DOHH2 (cell line): ENCODE data around the gene SMAD7.

ENCODE experiments used
- H3F3A ChIP-seq: fragments of 200-600 bp; sonication (generic), shearing (Covaris generic); 2 replicates; pipeline ENCODE4 v1.6.0; 2016; ENCODE audit warnings: antibody characterized with exemption, mild to moderate bottlenecking; ENCODE audit not compliant: control insufficient read depth, insufficient read depth
- H3K27ac ChIP-seq: fragments of 200-600 bp; sonication (generic); 2 replicates; pipeline ENCODE4 v1.5.1; 2014; ENCODE audit warnings: low read depth, mild to moderate bottlenecking, low read length, moderate library complexity
- H3K27me3 ChIP-seq: fragments of 200-600 bp; sonication (generic); 2 replicates; pipeline ENCODE4 v1.6.1; 2014; ENCODE audit warnings: mild to moderate bottlenecking, low read length, mixed read lengths; ENCODE audit not compliant: control insufficient read depth
- H3K36me3 ChIP-seq: fragments of 200-600 bp; sonication (generic); 2 replicates; pipeline ENCODE4 v1.6.1; 2014; ENCODE audit warnings: mild to moderate bottlenecking, low read length, moderate library complexity, mixed read lengths; ENCODE audit not compliant: control insufficient read depth
- H3K4me1 ChIP-seq: fragments of 200-600 bp; sonication (generic); 2 replicates; pipeline ENCODE4 v1.6.1; 2014; ENCODE audit warnings: mild to moderate bottlenecking, low read length, mixed read lengths; ENCODE audit not compliant: control insufficient read depth
- H3K4me2 ChIP-seq: fragments of 200-600 bp; sonication (generic); 2 replicates; pipeline ENCODE4 v1.6.0; 2014; ENCODE audit warnings: mild to moderate bottlenecking, low read length, moderate library complexity
- H3K4me3 ChIP-seq: fragments of 200-600 bp; sonication (generic); 2 replicates; pipeline ENCODE4 v1.5.1; 2014; ENCODE audit warnings: mild to moderate bottlenecking, low read length, mixed read lengths
- H3K79me2 ChIP-seq: fragments of 200-600 bp; sonication (generic); 2 replicates; pipeline ENCODE4 v1.6.1; 2014; ENCODE audit warnings: mild to moderate bottlenecking, low read length, mixed read lengths; ENCODE audit not compliant: control insufficient read depth
- H3K9me2 ChIP-seq: fragments of 200-600 bp; sonication (generic); replicated peaks from 2 replicates; pipeline ENCODE4 v1.6.1; 2014; ENCODE audit warnings: mild to moderate bottlenecking, low read length, mixed read lengths; ENCODE audit not compliant: control insufficient read depth
- H3K9me3 ChIP-seq: fragments of 200-600 bp; sonication (generic); 2 replicates; pipeline ENCODE4 v1.6.1; 2014; ENCODE audit warnings: antibody characterized with exemption, low read length, mixed read lengths; ENCODE audit not compliant: control insufficient read depth, insufficient read depth
- H4K20me1 ChIP-seq: fragments of 200-600 bp; sonication (generic); 2 replicates; pipeline ENCODE4 v1.6.0; 2014; ENCODE audit warnings: low read depth, mild to moderate bottlenecking, antibody characterized with exemption, low read length, moderate library complexity; ENCODE audit not compliant: control insufficient read depth, insufficient read depth
- EZH2phosphoT487 ChIP-seq: fragments of 200-600 bp; sonication (generic); IDR thresholded peaks from 2 replicates; pipeline ENCODE4 v1.6.1; 2017; ENCODE audit warnings: borderline replicate concordance, mild to moderate bottlenecking, antibody characterized with exemption, low read length, moderate library complexity, mixed read lengths
- TF ChIP-seq, protein P1 (sequence below): fragments of 200-600 bp; sonication (generic); IDR thresholded peaks from one replicate; pipeline ENCODE4 v1.5.1; 2014; ENCODE audit warnings: antibody characterized with exemption, mild to moderate bottlenecking, low read depth, low read length; ENCODE audit not compliant: poor library complexity, severe bottlenecking

SMAD7 gene

DNA sequence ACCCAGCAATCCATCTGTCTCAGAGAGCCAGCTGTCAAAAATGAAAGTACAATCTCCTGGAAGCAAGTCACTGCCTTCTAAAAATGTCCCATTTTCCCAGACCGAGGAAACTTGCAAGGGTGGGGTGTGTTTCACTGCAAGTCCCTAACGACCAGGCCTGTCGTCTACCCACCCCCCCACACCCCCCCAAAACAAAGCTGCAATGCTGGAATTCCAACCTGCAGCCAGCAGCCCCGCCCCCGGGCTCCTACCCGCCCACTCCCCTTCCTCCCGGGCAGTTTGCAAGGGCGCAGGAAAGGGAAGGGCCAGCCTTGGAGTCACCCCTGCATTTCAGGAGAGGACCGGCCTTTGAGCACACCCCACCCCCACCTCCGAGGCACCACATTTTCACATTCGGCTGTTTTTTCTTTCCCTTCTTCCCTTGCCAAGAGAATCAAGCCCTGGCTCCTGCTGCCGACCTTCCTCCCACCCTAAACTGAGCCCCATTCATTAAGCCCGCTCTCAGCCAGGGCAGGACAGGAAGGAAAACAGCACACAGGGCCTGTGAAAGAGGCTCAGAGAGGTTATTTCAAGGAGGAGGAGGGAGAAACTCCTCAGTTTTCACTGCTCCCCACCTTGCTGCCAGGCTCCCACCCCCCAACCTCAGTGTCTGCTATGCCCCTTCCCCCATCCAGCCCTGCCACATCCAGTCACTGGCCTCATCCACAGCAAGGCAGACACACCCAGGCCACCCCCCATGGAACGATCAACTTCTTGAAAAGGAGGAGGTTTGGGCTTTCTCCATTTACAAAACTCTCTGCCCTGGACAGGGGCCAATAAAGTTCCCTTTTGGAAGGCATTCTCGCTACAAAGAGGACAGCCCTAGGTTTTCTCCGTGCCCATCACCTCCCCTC, 11.3 kb downstream of the SMAD7 start:
- Histone ChIP-seq H3K4me2 (peak overlapping the region; percentile 43), H3K9me3 (no peaks in the 10 kb centered on the region), H3K9me2 (no peaks in the 10 kb centered on the region), H3K4me3 (peak overlapping the region; percentile 46; the same call in 1 of the 2 replicates), H3K4me1 (peaks cover 48% of the 10 kb centered on the region), H3K79me2 (no peaks in the 10 kb centered on the region), H3K36me3 (no peaks in the 10 kb centered on the region), H3K27me3 (peaks cover 28% of the 10 kb centered on the region), H3F3A (peaks cover 7% of the 10 kb centered on the region), H4K20me1 (no peaks in the 10 kb centered on the region), H3K27ac (no peak overlapping the region)
- TF ChIP-seq, protein P1, sequence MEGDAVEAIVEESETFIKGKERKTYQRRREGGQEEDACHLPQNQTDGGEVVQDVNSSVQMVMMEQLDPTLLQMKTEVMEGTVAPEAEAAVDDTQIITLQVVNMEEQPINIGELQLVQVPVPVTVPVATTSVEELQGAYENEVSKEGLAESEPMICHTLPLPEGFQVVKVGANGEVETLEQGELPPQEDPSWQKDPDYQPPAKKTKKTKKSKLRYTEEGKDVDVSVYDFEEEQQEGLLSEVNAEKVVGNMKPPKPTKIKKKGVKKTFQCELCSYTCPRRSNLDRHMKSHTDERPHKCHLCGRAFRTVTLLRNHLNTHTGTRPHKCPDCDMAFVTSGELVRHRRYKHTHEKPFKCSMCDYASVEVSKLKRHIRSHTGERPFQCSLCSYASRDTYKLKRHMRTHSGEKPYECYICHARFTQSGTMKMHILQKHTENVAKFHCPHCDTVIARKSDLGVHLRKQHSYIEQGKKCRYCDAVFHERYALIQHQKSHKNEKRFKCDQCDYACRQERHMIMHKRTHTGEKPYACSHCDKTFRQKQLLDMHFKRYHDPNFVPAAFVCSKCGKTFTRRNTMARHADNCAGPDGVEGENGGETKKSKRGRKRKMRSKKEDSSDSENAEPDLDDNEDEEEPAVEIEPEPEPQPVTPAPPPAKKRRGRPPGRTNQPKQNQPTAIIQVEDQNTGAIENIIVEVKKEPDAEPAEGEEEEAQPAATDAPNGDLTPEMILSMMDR: no peak
- TF ChIP-seq EZH2phosphoT487: no peak

DNA sequence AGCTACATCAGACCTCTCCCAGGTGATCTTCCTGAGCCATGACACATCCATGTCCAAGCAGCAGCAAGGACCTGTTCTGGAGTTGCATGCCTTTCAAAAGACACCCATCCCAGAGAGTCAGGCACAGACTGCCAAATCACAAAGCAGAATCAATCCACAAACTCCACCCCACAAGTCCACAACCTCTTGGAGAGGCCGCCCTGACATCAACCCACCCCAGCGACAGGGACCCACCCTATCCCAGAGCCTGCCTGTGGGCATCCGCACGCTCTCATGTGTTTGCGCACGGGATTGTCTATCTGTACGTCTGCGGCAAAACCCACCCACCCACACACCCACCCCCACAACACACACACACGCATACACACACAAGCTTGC, 11.9 kb downstream of the SMAD7 start:
- H3K27me3 ChIP-seq: peaks cover 28% of the 10 kb centered on the region
- peaks cover 55% of the 10 kb centered on the region for H3K4me1 ChIP-seq
- H3K36me3 ChIP-seq: no peaks in the 10 kb centered on the region
- TF ChIP-seq EZH2phosphoT487: no peak
- TF ChIP-seq, protein P1: no peak
- no peaks in the 10 kb centered on the region for H3K9me2 ChIP-seq
- H3K9me3 ChIP-seq: no peaks in the 10 kb centered on the region
- no peak overlapping the region for H3K27ac ChIP-seq
- no peaks in the 10 kb centered on the region for H4K20me1 ChIP-seq
- no peak overlapping the region for H3K4me2 ChIP-seq
- no peaks in the 10 kb centered on the region for H3K79me2 ChIP-seq
- H3F3A ChIP-seq: peaks cover 10% of the 10 kb centered on the region
- H3K4me3 ChIP-seq: no peak overlapping the region

DNA sequence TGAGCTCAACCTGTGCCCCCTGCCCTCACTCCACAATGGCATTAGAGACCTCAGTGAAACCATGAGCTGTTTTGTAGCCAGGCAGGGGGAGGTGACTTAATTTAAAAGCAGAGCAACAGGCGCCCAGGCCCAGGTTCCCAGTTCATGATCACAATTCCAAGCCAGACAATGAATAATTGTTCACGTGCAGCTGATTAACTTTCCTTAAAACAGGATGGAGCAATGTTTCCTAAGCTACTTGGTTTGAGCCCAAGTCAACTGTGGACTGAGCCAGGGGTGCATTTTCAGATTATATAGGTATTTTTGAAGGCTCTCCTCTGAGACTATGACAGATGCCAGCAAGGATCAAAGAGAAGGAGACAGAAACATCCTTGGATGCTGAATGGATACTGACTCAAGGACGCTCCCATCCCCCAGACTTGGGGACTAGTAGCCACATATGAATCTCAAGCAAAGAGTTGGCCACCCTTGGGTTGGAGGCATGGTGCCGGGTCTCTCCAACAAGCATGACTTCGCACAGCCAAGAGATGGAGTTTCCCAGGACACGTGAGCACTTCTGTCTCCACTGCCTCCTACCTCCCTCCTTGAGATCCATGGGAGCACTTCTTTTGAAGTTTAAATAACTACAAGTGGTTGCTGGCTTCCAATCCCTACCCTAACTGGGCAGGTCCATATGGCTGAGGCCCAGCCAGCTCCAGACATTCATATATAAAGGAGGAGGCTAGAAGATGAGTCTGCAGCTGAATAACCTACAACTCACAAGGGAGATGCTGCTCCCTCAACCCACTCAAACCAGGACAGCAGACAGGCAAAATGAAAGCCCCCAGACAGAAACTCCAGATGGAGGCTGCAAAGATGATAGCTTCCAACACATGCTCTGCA, 12.7 kb downstream of the SMAD7 start:
- H3F3A ChIP-seq: peaks cover 10% of the 10 kb centered on the region
- H3K9me2 ChIP-seq: no peaks in the 10 kb centered on the region
- H3K4me1 ChIP-seq: peaks cover 62% of the 10 kb centered on the region
- no peaks in the 10 kb centered on the region for H4K20me1 ChIP-seq
- H3K4me3 ChIP-seq: no peak overlapping the region
- peaks cover 24% of the 10 kb centered on the region for H3K27me3 ChIP-seq
- H3K36me3 ChIP-seq: no peaks in the 10 kb centered on the region
- no peak overlapping the region for H3K4me2 ChIP-seq
- no peak for TF ChIP-seq EZH2phosphoT487
- TF ChIP-seq, protein P1: peak; percentile 39
- no peak overlapping the region for H3K27ac ChIP-seq
- no peaks in the 10 kb centered on the region for H3K9me3 ChIP-seq
- H3K79me2 ChIP-seq: no peaks in the 10 kb centered on the region
